ENCODE data around the gene OVCH1. TPM values are rescaled to one million over a fixed set of nuclear protein-coding genes. Genes with fewer than 3 reads are reported as not detected.

The OVCH1 gene
- total RNA-seq, 1 donor from 2014 or later, result 0.37 TPM

DNA sequence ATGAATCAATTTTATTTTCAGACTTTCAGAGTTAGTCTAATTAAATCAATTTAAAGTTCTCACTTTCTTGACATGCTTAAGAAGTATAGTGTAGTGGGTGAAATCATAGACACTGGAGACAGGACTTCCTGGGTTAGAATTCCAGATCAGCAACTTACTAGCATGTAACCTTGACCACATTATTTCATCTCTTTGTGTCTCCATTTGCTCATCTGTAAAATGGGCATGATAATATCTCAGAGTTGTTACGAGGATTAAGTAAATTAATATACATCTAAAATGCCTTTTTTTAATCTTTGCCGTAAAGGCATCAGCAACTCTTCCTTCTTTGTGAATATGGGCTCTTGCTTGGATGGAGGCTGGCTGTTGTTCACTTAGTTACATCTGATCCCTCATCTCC is 115.2 kb downstream of the OVCH1 start:
- Mint-ChIP-seq H3K4me1 (peaks cover 31% of the 10 kb centered on the region), H3K4me3 (peak overlapping the region; percentile 98), H3K9me3 (peaks cover 3% of the 10 kb centered on the region), H3K27me3 (ENCODE audit: low read depth) (peaks cover 12% of the 10 kb centered on the region), H3K27ac (ENCODE audit: unreplicated experiment) (no peak overlapping the region), H3K36me3 (ENCODE audit: low read depth) (peaks cover 3% of the 10 kb centered on the region)
- no peak for DNase-seq (ENCODE audit: low read depth, low spot score)
- no peak for TF ChIP-seq CTCF (conservative IDR thresholded peaks at IDR 0.05)

- peaks cover 12% of the 10 kb centered on the region for H3K27me3 Mint-ChIP-seq (ENCODE audit: low read depth)
- H3K27ac Mint-ChIP-seq (ENCODE audit: unreplicated experiment), result peak within 1 kb of the TSS; percentile 98
- DNase-seq (ENCODE audit: low read depth, low spot score), result peak; percentile 75
- no peak for TF ChIP-seq CTCF (conservative IDR thresholded peaks at IDR 0.05)
- H3K9me3 Mint-ChIP-seq, result peaks cover 3% of the 10 kb centered on the region
- H3K4me3 Mint-ChIP-seq, result peak within 1 kb of the TSS; percentile 98
- H3K36me3 Mint-ChIP-seq (ENCODE audit: low read depth), result peaks cover 17% of the 10 kb centered on the region
- peaks cover 31% of the 10 kb centered on the region for H3K4me1 Mint-ChIP-seq
These were observed 116.7 kb downstream of the OVCH1 start, which contains the start of gene ERGIC2 for GRCh38 chr12:29380536-29381523. Gene ERGIC2 (minus strand): TSS chr12:29381172. CDS start chr12:29371633, 9,539 bp downstream.

Other genes with a start within 250 kb of the OVCH1 start
- 48.9 and 55.3 TPM in 2 replicates for gene ERGIC2, start 116.5 kb downstream of the OVCH1 start, total RNA-seq

Data from neural crest cell (in vitro differentiated cells).